Stimulated activated CD8-positive, alpha-beta memory T cell treated with anti-CD3 and anti-CD28 coated beads, Interleukin-7, amount 100 ng/mL, for 24 hours (primary cell): Measurements from ENCODE around the gene OR6B1.
"Not testable (repeated sequence)": the region's sequence is repeated elsewhere in the genome, so short reads cannot be mapped to it uniquely, and the experiment has no call there.

Experiments used
- DNase-seq: peaks from one replicate; pipeline ENCODE4 v3.0.0-alpha.2; 2020; ENCODE audit warnings: low read depth

OR6B1 gene

GRCh38 chr7:144038887-144039286 lies 38.8 kb downstream of the OR6B1 start:
- DNase-seq = no peak

GRCh38 chr7:144048648-144049047 lies 48.5 kb downstream of the OR6B1 start, which contains the start of gene OR2A5:
TSS of gene OR2A5 (plus strand) at chr7:144048948. CDS start at chr7:144050402, 1,454 bp downstream.
- DNase-seq = no peak

- DNase-seq = no peak
Measured at GRCh38 chr7:144049491-144049890, 49.4 kb downstream of the OR6B1 start.

GRCh38 chr7:144050093-144050492 lies 50.0 kb downstream of the OR6B1 start:
- DNase-seq = no peak

GRCh38 chr7:144050884-144051283 lies 50.8 kb downstream of the OR6B1 start:
- not testable (repeated sequence) for DNase-seq

GRCh38 chr7:144057954-144058353 lies 57.8 kb downstream of the OR6B1 start:
- no peak for DNase-seq
